DOHH2 (cell line): Measurements from ENCODE around the gene ITGA3.

Source experiments
- CTCF ChIP-seq: fragments of 200-600 bp; sonication (generic); IDR thresholded peaks from one replicate; pipeline ENCODE4 v1.5.1; 2014; ENCODE audit warnings: antibody characterized with exemption, mild to moderate bottlenecking, low read depth, low read length; ENCODE audit not compliant: poor library complexity, severe bottlenecking
- EZH2phosphoT487 ChIP-seq: fragments of 200-600 bp; sonication (generic); IDR thresholded peaks from 2 replicates; pipeline ENCODE4 v1.6.1; 2017; ENCODE audit warnings: borderline replicate concordance, mild to moderate bottlenecking, antibody characterized with exemption, low read length, moderate library complexity, mixed read lengths

- TF ChIP-seq CTCF (no peak), EZH2phosphoT487 (no peak)
Observed at GRCh38 chr17:50022463-50023130, 33.3 kb upstream of the ITGA3 start.
